T-cell (primary cell): Measurements from ENCODE around the gene SNRNP200. TPM values are rescaled to one million over a fixed set of nuclear protein-coding genes. Genes with fewer than 3 reads are reported as not detected.

Experiments
- ATAC-seq, 4 experiments: fragments of 200-7000 bp in 3 of 4; fragments of 150-1000 bp in 1 of 4; cut with Tn5 transposase; replicated peaks in 1 of 4; 1 replicate in 3 of 4; 2 replicates in 1 of 4; pipeline ENCODE4 v1.10.0; 2021; ENCODE audit warnings: moderate library complexity in 3 of 4, mild to moderate bottlenecking in 2 of 4, moderate number of reproducible peaks in 1 of 4
- CTCF ChIA-PET, 2 donors: fragments of 300-600 bp; sonication (Branson Sonifier 250); formaldehyde crosslinking; loops; one replicate each; lab custom pipeline; 2022; ENCODE audit warnings: antibody characterized with exemption in 2 of 2; lab: Charles Lee
- POLR2A ChIA-PET, 2 donors: fragments of 300-600 bp; sonication (Branson Sonifier 250); formaldehyde crosslinking; loops; one replicate each; lab custom pipeline; 2022; ENCODE audit warnings: antibody characterized with exemption in 2 of 2; lab: Charles Lee
- DNase-seq, 35 experiments: peaks; one replicate each; pipeline versions ENCODE4 v3.0.0 to v3.0.0-alpha.2; 2013 to 2023
- H3K27ac ChIP-seq: one replicate; pipeline ENCODE4 v1.5.1; 2013; ENCODE audit warnings: low read length
- H3K27me3 ChIP-seq, 2 experiments: replicated peaks in 1 of 2; 1 replicate in 1 of 2; 2 replicates in 1 of 2; pipeline versions ENCODE4 v1.6.1 to v1.7.0; 2013; ENCODE audit warnings: low read length in 1 of 2, mixed read lengths in 1 of 2; ENCODE audit not compliant: control insufficient read depth in 2 of 2, insufficient read depth in 2 of 2; ENCODE audit errors: extremely low read depth in 1 of 2
- H3K36me3 ChIP-seq, 2 donors: 1 replicate in 1 of 2; 2 replicates in 1 of 2; pipeline versions ENCODE4 v1.6.1 to v1.7.0; 2013; ENCODE audit warnings: low read length in 1 of 2; ENCODE audit not compliant: control insufficient read depth in 2 of 2, insufficient read depth in 1 of 2; ENCODE audit errors: extremely low read depth in 1 of 2
- H3K4me1 ChIP-seq, 2 experiments: 1 replicate in 1 of 2; 2 replicates in 1 of 2; pipeline versions ENCODE4 v1.6.1 to v1.7.0; 2013; ENCODE audit warnings: low read length in 2 of 2, mixed read lengths in 1 of 2; ENCODE audit not compliant: insufficient read depth in 2 of 2, control insufficient read depth in 1 of 2; ENCODE audit errors: extremely low read depth in 1 of 2
- H3K4me3 ChIP-seq, 2 donors: 1 replicate in 1 of 2; 2 replicates in 1 of 2; pipeline versions ENCODE4 v1.5.1 to v1.7.0; 2013; ENCODE audit warnings: mild to moderate bottlenecking in 2 of 2, low read length in 1 of 2, moderate library complexity in 1 of 2; ENCODE audit not compliant: control insufficient read depth in 1 of 2; ENCODE audit errors: extremely low read depth in 1 of 2
- H3K9me3 ChIP-seq: 2 replicates; pipeline ENCODE4 v1.7.0; 2013
- H3K27ac Mint-ChIP-seq, 2 donors: one replicate each; pipeline ENCODE4 v1.8.0; 2020 to 2021; ENCODE audit warnings: mild to moderate bottlenecking in 2 of 2, mixed read lengths in 2 of 2
- H3K27me3 Mint-ChIP-seq, 2 donors: one replicate each; pipeline ENCODE4 v1.8.0; 2021 to 2022; ENCODE audit warnings: mixed read lengths in 2 of 2
- H3K36me3 Mint-ChIP-seq: one replicate; pipeline ENCODE4 v1.8.0; 2021; ENCODE audit warnings: mixed read lengths
- H3K4me1 Mint-ChIP-seq, 3 donors: one replicate each; pipeline ENCODE4 v1.8.0; 2020 to 2022; ENCODE audit warnings: mixed read lengths in 3 of 3, mild to moderate bottlenecking in 1 of 3
- H3K4me3 Mint-ChIP-seq, 3 donors: one replicate each; pipeline ENCODE4 v1.8.0; 2020 to 2022; ENCODE audit warnings: mild to moderate bottlenecking in 3 of 3, mixed read lengths in 3 of 3, moderate library complexity in 3 of 3
- H3K9me3 Mint-ChIP-seq, 3 donors: one replicate each; pipeline ENCODE4 v1.8.0; 2020 to 2022; ENCODE audit warnings: mixed read lengths in 3 of 3
- WGBS: methylation state at CpG from one replicate; pipeline ENCODE4 v1.1.5; 2013; ENCODE audit warnings: missing lambda C conversion rate; ENCODE audit not compliant: insufficient coverage; 5-methylcytosine and 5-hydroxymethylcytosine counted together
- total RNA-seq, 35 experiments: library from RNA in 6 of 35; stranded (reverse) in 6 of 35; fragments of 120-200 nt in 1 of 35; gene quantifications; one replicate each; pipeline versions ENCODE4 v1.2.1 to v1.2.4 and lab custom pipeline; 2013 to 2026

Gene SNRNP200
- total RNA-seq, 5 donors from 2014 or later (not counting 1 experiment from before 2014, with no cell fraction given): 200 to 254 (median 203) TPM

DNA sequence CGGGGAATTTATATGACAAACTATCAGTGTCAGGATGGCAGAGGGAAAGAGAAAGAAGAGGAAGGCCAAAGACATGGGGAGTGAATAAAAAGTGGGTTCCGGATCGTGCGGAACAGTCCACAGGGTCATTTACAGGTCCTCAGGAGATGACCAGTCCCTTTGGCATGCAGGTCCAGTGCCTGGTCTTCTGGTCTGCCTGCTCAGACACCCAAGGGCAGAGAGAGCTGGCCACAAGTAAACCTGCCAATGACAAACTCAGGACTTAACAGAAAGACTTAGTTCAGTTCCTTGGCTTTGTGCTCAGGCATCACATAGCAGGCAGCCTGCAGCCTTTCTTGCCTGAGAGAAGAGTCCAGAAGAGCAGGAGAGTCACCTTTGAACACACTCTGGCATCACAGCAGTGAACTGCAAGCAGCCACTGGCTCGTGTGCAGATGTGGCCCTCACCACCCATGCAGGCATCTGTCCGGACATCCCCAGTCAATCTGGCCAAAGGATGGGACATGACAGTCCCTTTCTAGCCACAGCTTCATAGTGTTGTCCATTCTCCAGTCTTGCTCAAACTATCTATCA, 53.5 kb downstream of the SNRNP200 start:
- peaks cover 31% of the 10 kb centered on the region for H3K36me3 Mint-ChIP-seq

GRCh38 chr2:96250188-96250587, 55.2 kb downstream of the SNRNP200 start:
- peaks cover 3 to 28% of the 10 kb centered on the region in 2 experiments for H3K4me1 ChIP-seq
- H3K27ac Mint-ChIP-seq: peak overlapping the region; percentile 64 to 67
- peaks cover 31% of the 10 kb centered on the region for H3K36me3 Mint-ChIP-seq
- WGBS: 96% methylated on average over 2 of the region's 6 CpGs
- H3K9me3 ChIP-seq: no peaks in the 10 kb centered on the region
- no peak overlapping the region for H3K27ac ChIP-seq
- ChIA-PET CTCF (no interaction called here), POLR2A (interaction anchor here in 1 of 2 donors (0.5 kb wide), 1 partner anchor 263 kb away, joined by 3 read pairs; no protein-coding TSS in a partner anchor)
- H3K27me3 ChIP-seq: no peaks in the 10 kb centered on the region
- H3K27me3 Mint-ChIP-seq: no peaks in the 10 kb centered on the region
- no peak for DNase-seq
- H3K4me3 ChIP-seq: no peak overlapping the region
- ATAC-seq: no peak
- peaks cover 15 to 42% of the 10 kb centered on the region in 2 donors for H3K36me3 ChIP-seq
- no peaks in the 10 kb centered on the region for H3K9me3 Mint-ChIP-seq
- no peak overlapping the region for H3K4me3 Mint-ChIP-seq
- H3K4me1 Mint-ChIP-seq: peaks cover 30 to 39% (median 36%) of the 10 kb centered on the region in 3 donors

More for the DNA sequence above, 53.5 kb downstream of the SNRNP200 start:
- Histone ChIP-seq H3K27me3 (no peaks in the 10 kb centered on the region), H3K4me3 (no peak overlapping the region), H3K9me3 (no peaks in the 10 kb centered on the region), H3K36me3 (peaks cover 15 to 48% of the 10 kb centered on the region in 2 donors), H3K27ac (no peak overlapping the region), H3K4me1 (peaks cover 9 to 25% of the 10 kb centered on the region in 2 experiments)
- Mint-ChIP-seq H3K27ac (no peak overlapping the region), H3K27me3 (no peaks in the 10 kb centered on the region), H3K4me1 (peaks cover 29 to 39% (median 31%) of the 10 kb centered on the region in 3 donors), H3K9me3 (no peaks in the 10 kb centered on the region), H3K4me3 (no peak overlapping the region)
- CTCF ChIA-PET: no interaction called here
- no peak for DNase-seq
- POLR2A ChIA-PET: no interaction called here
- ATAC-seq: no peak
- WGBS: 95% methylated on average over 3 of the region's 6 CpGs

GRCh38 chr2:96249654-96250053, 55.7 kb downstream of the SNRNP200 start:
- Mint-ChIP-seq H3K27me3 (no peaks in the 10 kb centered on the region), H3K9me3 (no peaks in the 10 kb centered on the region), H3K4me1 (peaks cover 27 to 36% (median 36%) of the 10 kb centered on the region in 3 donors), H3K4me3 (no peak overlapping the region), H3K27ac (peak overlapping the region in 1 of 2 donors; percentile 67), H3K36me3 (peaks cover 30% of the 10 kb centered on the region)
- Histone ChIP-seq H3K27ac (no peak overlapping the region), H3K4me1 (peaks cover 0 to 23% of the 10 kb centered on the region in 2 experiments), H3K4me3 (no peak overlapping the region), H3K36me3 (peaks cover 15 to 36% of the 10 kb centered on the region in 2 donors), H3K9me3 (no peaks in the 10 kb centered on the region), H3K27me3 (no peaks in the 10 kb centered on the region)
- ChIA-PET CTCF (no interaction called here), POLR2A (no interaction called here)
- 95% methylated on average over 7 of the region's 9 CpGs for WGBS
- no peak for ATAC-seq
- no peak for DNase-seq

GRCh38 chr2:96248624-96249023, 56.7 kb downstream of the SNRNP200 start:
- H3K27me3 ChIP-seq: no peaks in the 10 kb centered on the region
- ATAC-seq (no peak), DNase-seq (no peak)
- Mint-ChIP-seq H3K4me1 (peaks cover 27 to 36% (median 29%) of the 10 kb centered on the region in 3 donors), H3K9me3 (no peaks in the 10 kb centered on the region), H3K27me3 (no peaks in the 10 kb centered on the region), H3K27ac (peak overlapping the region in 1 of 2 donors; percentile 12), H3K4me3 (no peak overlapping the region), H3K36me3 (peaks cover 23% of the 10 kb centered on the region)
- H3K36me3 ChIP-seq: peaks cover 9 to 26% of the 10 kb centered on the region in 2 donors
- POLR2A ChIA-PET: no interaction called here
- CTCF ChIA-PET: no interaction called here
- WGBS: 100% methylated on average over 2 of the region's 4 CpGs
- H3K27ac ChIP-seq: no peak overlapping the region
- H3K4me3 ChIP-seq: no peak overlapping the region
- peaks cover 0 to 21% of the 10 kb centered on the region in 2 experiments for H3K4me1 ChIP-seq
- no peaks in the 10 kb centered on the region for H3K9me3 ChIP-seq

- H3K4me3 ChIP-seq: no peak overlapping the region
- H3K36me3 ChIP-seq: peaks cover 3 to 19% of the 10 kb centered on the region in 2 donors
- H3K4me1 ChIP-seq: peaks cover 0 to 25% of the 10 kb centered on the region in 2 experiments
- POLR2A ChIA-PET: no interaction called here
- no peaks in the 10 kb centered on the region for H3K9me3 Mint-ChIP-seq
- no peaks in the 10 kb centered on the region for H3K27me3 ChIP-seq
- peak overlapping the region; percentile 12 to 73 for H3K27ac Mint-ChIP-seq
- H3K36me3 Mint-ChIP-seq: peaks cover 16% of the 10 kb centered on the region
- 94% methylated on average over 3 of the region's 5 CpGs for WGBS
- ATAC-seq: no peak
- peaks cover 30 to 40% (median 30%) of the 10 kb centered on the region in 3 donors for H3K4me1 Mint-ChIP-seq
- CTCF ChIA-PET: no interaction called here
- H3K9me3 ChIP-seq: no peaks in the 10 kb centered on the region
- H3K27me3 Mint-ChIP-seq: no peaks in the 10 kb centered on the region
- H3K4me3 Mint-ChIP-seq: no peak overlapping the region
- H3K27ac ChIP-seq: no peak overlapping the region
- no peak for DNase-seq
These were observed 57.5 kb downstream of the SNRNP200 start for GRCh38 chr2:96247896-96248295.

DNA sequence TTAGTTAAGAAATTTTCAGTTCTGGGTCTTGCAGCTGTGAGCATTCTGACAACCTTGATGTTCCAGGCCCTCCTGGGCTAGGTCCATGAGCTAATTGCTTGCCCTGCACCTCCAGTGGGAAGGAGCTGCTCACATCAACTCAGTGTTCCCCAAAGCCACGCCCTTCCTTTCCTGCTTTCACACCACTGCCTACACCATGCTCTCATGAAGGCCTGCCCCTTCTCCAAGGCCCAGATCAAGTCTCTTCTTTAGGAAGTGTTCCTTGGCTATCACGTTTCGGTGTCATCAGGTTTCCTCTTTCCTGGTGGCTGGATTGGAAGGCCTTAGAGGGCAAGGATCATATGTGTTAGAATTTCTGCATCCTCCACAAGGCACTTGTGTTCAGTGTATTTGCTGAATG, 58.3 kb downstream of the SNRNP200 start:
- no peak for ATAC-seq
- POLR2A ChIA-PET: no interaction called here
- Histone ChIP-seq H3K27ac (no peak overlapping the region), H3K36me3 (peaks cover 0 to 10% of the 10 kb centered on the region in 2 donors), H3K9me3 (no peaks in the 10 kb centered on the region), H3K4me3 (no peak overlapping the region), H3K27me3 (no peaks in the 10 kb centered on the region), H3K4me1 (peaks cover 4 to 34% of the 10 kb centered on the region in 2 experiments)
- H3K36me3 Mint-ChIP-seq: peaks cover 7% of the 10 kb centered on the region
- H3K27ac Mint-ChIP-seq: peak overlapping the region; percentile 68 to 70
- WGBS: no CpG with 5 or more reads among the region's 3 CpGs
- H3K9me3 Mint-ChIP-seq: no peaks in the 10 kb centered on the region
- no peak overlapping the region for H3K4me3 Mint-ChIP-seq
- no peak for DNase-seq
- H3K4me1 Mint-ChIP-seq: peaks cover 39 to 49% (median 39%) of the 10 kb centered on the region in 3 donors
- CTCF ChIA-PET: no interaction called here
- no peaks in the 10 kb centered on the region for H3K27me3 Mint-ChIP-seq
